ENCODE results near the gene IQGAP2.

Gene IQGAP2

GRCh38 chr5:76561959-76562358 is 158.9 kb downstream of the IQGAP2 start:
- POLR2A ChIA-PET, result no interaction called here
- CTCF ChIA-PET, result interaction anchor here (1.6 kb wide), 1 partner anchor 10 kb away, joined by 4 read pairs; no protein-coding TSS in a partner anchor
- no peak for TF ChIP-seq CTCF (IDR thresholded peaks at IDR 0.05; ENCODE audit: control extremely low read depth, extremely low read depth, low read depth, missing control alignments)
- no peak for DNase-seq (ENCODE audit: extremely low spot score)

- CTCF ChIA-PET, result interaction anchor here (0.8 to 1.8 kb wide), 3 partner anchors 12 to 210 kb away, joined by 3 to 5 read pairs (median 5); no protein-coding TSS in a partner anchor
- POLR2A ChIA-PET, result no interaction called here
- TF ChIP-seq CTCF (IDR thresholded peaks at IDR 0.05; ENCODE audit: control extremely low read depth, extremely low read depth, low read depth, missing control alignments), result no peak
- no peak for DNase-seq (ENCODE audit: extremely low spot score)
Observed at GRCh38 chr5:76565009-76565408, 161.9 kb downstream of the IQGAP2 start.

- no peak for TF ChIP-seq CTCF (IDR thresholded peaks at IDR 0.05; ENCODE audit: control extremely low read depth, extremely low read depth, low read depth, missing control alignments)
- ChIA-PET CTCF (interaction anchor here (1.1 to 3.8 kb wide), 3 partner anchors 12 to 232 kb away, joined by 3 to 32 read pairs (median 9); no protein-coding TSS in a partner anchor), POLR2A (no interaction called here)
- DNase-seq (ENCODE audit: extremely low spot score), result no peak
Observed at GRCh38 chr5:76570153-76570552, 167.1 kb downstream of the IQGAP2 start.

GRCh38 chr5:76571559-76571958 is 168.5 kb downstream of the IQGAP2 start:
- DNase-seq (ENCODE audit: extremely low spot score), result no peak
- ChIA-PET POLR2A (no interaction called here), CTCF (interaction anchor here (1.1 to 3.8 kb wide), 5 partner anchors 10 to 148 kb away, joined by 3 to 32 read pairs (median 4); no protein-coding TSS in a partner anchor)
- TF ChIP-seq CTCF (IDR thresholded peaks at IDR 0.05; ENCODE audit: control extremely low read depth, extremely low read depth, low read depth, missing control alignments), result peak; percentile 19

GRCh38 chr5:76576450-76576849 is 173.4 kb downstream of the IQGAP2 start:
- DNase-seq (ENCODE audit: extremely low spot score), result no peak
- ChIA-PET POLR2A (no interaction called here), CTCF (interaction anchor here (1.4 to 2.1 kb wide), 2 partner anchors 11 kb away, joined by 5 to 6 read pairs; no protein-coding TSS in a partner anchor)
- TF ChIP-seq CTCF (IDR thresholded peaks at IDR 0.05; ENCODE audit: control extremely low read depth, extremely low read depth, low read depth, missing control alignments), result no peak

- TF ChIP-seq CTCF (IDR thresholded peaks at IDR 0.05; ENCODE audit: control extremely low read depth, extremely low read depth, low read depth, missing control alignments), result no peak
- DNase-seq (ENCODE audit: extremely low spot score), result no peak
- ChIA-PET CTCF (interaction anchor here (1.4 to 2.1 kb wide), 3 partner anchors 10 to 174 kb away, joined by 5 to 7 read pairs (median 6); partner anchors contain the start of gene IQGAP2), POLR2A (interaction anchor here (0.5 kb wide), 1 partner anchor 18 kb away, joined by 4 read pairs; no protein-coding TSS in a partner anchor)
Observed at GRCh38 chr5:76576996-76577395, 173.9 kb downstream of the IQGAP2 start.
